Measurements from ENCODE around the gene ARHGAP4.
A peak's percentile ranks its signal among the peaks of the same experiment; 100 is the strongest.

The ARHGAP4 gene

DNA sequence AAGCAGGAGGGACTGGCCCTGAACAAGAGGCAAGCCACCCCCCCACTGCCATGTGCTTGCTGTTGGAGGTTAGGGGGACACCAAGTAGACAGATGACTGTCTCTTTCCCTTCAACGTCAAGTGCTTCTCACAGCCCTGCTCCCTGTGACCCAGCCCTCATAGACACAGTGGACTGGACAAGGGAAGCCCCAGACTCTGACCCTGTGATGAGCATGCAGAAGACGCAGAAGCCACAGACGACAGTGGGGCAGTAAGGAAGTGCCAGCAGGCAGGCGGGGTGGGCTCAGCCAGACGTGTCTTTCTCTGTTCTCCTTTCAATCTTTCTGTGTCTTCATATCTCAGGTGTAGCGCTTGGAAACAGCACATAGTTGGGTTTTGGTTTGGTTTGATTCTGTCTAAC, 37.7 kb downstream of the ARHGAP4 start:
- H3K4me1 Mint-ChIP-seq: peaks cover 11% of the 10 kb centered on the region
- H3K4me3 Mint-ChIP-seq: no peak overlapping the region
- peaks cover 41% of the 10 kb centered on the region for H3K27me3 Mint-ChIP-seq
- ATAC-seq (no peak), DNase-seq (no peak)
- H3K9me3 Mint-ChIP-seq: no peaks in the 10 kb centered on the region
- H3K27ac Mint-ChIP-seq: no peak overlapping the region

- Mint-ChIP-seq H3K27me3 (peaks cover 50% of the 10 kb centered on the region), H3K27ac (no peak overlapping the region), H3K4me3 (no peak overlapping the region), H3K4me1 (peaks cover 8% of the 10 kb centered on the region), H3K9me3 (no peaks in the 10 kb centered on the region)
- ATAC-seq: no peak
- DNase-seq: no peak
Measured at GRCh38 chrX:153887385-153887784, 38.7 kb downstream of the ARHGAP4 start.

- Mint-ChIP-seq H3K4me3 (peak overlapping the region in 1 of 2 donors; percentile 49), H3K27ac (no peak overlapping the region), H3K4me1 (peaks cover 8% of the 10 kb centered on the region), H3K27me3 (peaks cover 55% of the 10 kb centered on the region), H3K9me3 (no peaks in the 10 kb centered on the region)
- ATAC-seq: no peak
- DNase-seq: no peak
Measured at GRCh38 chrX:153886915-153887314, 39.1 kb downstream of the ARHGAP4 start.

DNA sequence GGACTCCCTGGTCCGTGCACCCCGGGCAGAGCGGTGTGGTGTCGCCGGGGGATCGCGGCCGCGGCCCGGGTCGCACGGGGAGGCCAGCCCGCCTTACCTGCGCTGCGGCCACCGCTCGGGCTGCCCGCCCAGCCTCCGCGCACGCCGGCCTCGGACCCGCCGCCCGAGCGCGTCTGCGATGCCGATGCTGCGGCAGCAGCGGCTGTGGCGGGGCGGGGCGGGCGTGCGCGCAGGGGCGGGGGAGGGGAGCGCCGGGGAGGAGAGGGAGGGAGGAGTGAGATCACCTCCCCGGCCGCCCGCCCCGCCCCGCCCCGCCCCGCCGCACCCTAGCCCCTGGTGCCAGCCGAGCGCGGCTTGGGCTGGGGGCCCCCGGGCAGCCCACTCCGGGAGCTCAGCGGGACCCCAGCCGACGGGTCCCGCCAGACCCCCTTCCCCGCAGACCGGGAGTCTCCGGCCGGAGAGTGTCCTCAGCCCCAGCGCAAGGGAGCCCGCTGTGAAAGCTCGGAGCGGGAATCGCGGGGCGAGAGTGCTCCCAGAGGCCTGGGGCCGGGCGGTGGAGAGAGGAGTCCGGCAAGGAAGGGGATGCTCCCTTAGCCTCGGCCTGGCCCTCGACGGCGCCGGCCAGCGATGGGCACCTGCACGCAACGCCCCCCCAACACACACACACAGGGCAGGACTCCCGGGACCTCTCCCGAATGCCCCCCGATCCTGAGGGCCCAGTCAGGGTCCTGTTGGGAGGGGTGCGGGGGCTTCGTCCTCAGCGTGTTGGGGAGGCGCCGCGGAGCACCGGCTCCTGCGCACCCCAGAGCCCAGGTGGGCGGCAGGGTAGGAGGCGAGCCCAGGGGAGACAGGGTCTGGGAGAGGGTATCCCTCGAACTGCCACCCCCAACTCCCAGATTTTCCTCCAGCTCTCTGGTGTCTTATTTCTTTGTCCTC, 39.8 kb downstream of the ARHGAP4 start, which contains the start of gene L1CAM:
Gene L1CAM (minus strand): TSS at position 206 of the 936 bp plus-strand sequence. CDS start 10,337 bp downstream, outside the sequence.
- no peak for DNase-seq
- ATAC-seq: peak; percentile 51
- Mint-ChIP-seq H3K9me3 (no peaks in the 10 kb centered on the region), H3K4me1 (peaks cover 8% of the 10 kb centered on the region), H3K27ac (peak within 1 kb of the TSS in 1 of 2 donors; percentile 69), H3K27me3 (peaks cover 56% of the 10 kb centered on the region), H3K4me3 (peak within 1 kb of the TSS; percentile 29 to 65)

DNA sequence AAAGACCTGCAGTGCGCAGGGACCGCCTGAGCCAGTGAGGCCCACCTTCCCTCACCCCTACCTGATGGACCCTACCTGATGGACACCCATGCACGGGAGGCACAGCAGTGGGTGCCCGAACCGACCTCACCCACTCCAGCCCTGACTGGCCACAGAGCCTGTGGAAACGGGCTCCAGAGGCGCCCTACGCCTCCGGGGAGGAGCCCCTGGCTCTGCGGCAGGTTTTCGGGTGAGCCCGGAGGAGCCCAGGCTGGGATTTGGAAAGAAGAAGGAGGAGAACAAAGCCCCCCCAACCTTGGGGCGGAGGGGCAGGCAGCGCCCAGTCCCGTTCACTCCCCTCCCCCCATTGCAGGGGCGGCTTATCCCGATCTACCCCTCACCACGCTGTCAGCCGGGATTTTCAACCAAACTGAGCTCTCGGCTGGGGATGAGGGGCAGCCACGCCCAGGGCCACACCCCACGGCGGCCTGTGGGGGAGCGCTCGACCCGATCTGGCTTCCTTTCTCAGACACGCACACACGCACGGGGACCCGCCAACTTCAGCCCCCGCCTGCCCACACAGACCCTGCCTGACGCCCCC, 40.8 kb downstream of the ARHGAP4 start:
- peaks cover 10% of the 10 kb centered on the region for H3K4me1 Mint-ChIP-seq
- H3K27me3 Mint-ChIP-seq: peaks cover 65% of the 10 kb centered on the region
- peak overlapping the region in 1 of 2 donors; percentile 69 for H3K27ac Mint-ChIP-seq
- no peak for DNase-seq
- peak; percentile 42 for ATAC-seq
- H3K9me3 Mint-ChIP-seq: no peaks in the 10 kb centered on the region
- peak overlapping the region; percentile 29 to 65 for H3K4me3 Mint-ChIP-seq

- H3K4me3 Mint-ChIP-seq: no peak overlapping the region
- peaks cover 67% of the 10 kb centered on the region for H3K27me3 Mint-ChIP-seq
- ATAC-seq: peak; percentile 45
- no peak for DNase-seq
- H3K27ac Mint-ChIP-seq: no peak overlapping the region
- H3K4me1 Mint-ChIP-seq: peaks cover 14% of the 10 kb centered on the region
- H3K9me3 Mint-ChIP-seq: no peaks in the 10 kb centered on the region
Measured at GRCh38 chrX:153884590-153884989, 41.5 kb downstream of the ARHGAP4 start.

GRCh38 chrX:153884136-153884535, 41.9 kb downstream of the ARHGAP4 start:
- ATAC-seq (no peak), DNase-seq (no peak)
- no peak overlapping the region for H3K27ac Mint-ChIP-seq
- peaks cover 71% of the 10 kb centered on the region for H3K27me3 Mint-ChIP-seq
- peaks cover 18% of the 10 kb centered on the region for H3K4me1 Mint-ChIP-seq
- H3K9me3 Mint-ChIP-seq: no peaks in the 10 kb centered on the region
- no peak overlapping the region for H3K4me3 Mint-ChIP-seq

DNA sequence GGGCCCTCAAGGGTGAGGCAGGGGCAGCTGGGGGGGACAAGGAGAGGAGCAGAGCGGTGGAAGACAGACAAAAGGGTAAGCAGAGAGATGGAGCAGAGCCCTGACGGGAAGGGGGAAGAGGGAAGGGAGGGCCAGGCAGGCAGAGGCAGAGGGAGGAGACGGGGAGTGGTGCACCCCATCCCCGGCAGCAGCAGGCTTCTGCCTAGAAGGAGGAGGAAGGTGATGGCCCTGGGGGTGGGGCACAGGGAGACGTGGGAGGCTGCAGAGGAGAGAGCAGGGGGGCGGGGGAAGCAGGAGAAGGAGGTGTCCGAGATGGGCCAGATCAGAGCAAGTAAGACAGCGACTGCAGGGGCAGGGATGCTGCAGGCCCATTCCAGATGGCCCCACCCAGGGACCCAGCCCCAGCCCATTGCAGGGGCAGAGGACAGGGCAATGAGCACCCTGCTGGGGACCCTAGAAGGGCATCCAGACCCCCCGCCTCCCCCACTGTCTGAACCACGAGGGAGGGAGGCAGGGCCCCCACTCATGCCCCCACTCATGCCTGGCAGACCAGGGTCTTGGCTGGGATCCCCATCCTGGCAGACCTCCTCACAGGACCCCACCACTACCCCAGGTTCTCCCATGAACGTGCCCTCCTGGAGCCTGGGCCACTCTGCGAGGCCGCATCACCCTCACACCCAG, 42.8 kb downstream of the ARHGAP4 start:
- Mint-ChIP-seq H3K4me3 (no peak overlapping the region), H3K27me3 (peaks cover 71% of the 10 kb centered on the region)
- ATAC-seq: no peak

GRCh38 chrX:153882557-153882956, 43.5 kb downstream of the ARHGAP4 start:
- no peak for DNase-seq
- no peak for ATAC-seq
- Mint-ChIP-seq H3K27me3 (peaks cover 69% of the 10 kb centered on the region), H3K9me3 (no peaks in the 10 kb centered on the region), H3K4me1 (peaks cover 34% of the 10 kb centered on the region), H3K27ac (no peak overlapping the region), H3K4me3 (no peak overlapping the region)

More for the DNA sequence above, 42.8 kb downstream of the ARHGAP4 start:
- H3K9me3 Mint-ChIP-seq: no peaks in the 10 kb centered on the region
- H3K27ac Mint-ChIP-seq: no peak overlapping the region
- peaks cover 27% of the 10 kb centered on the region for H3K4me1 Mint-ChIP-seq
- no peak for DNase-seq

- ATAC-seq: no peak
- Mint-ChIP-seq H3K4me3 (no peak overlapping the region), H3K4me1 (peaks cover 38% of the 10 kb centered on the region), H3K27me3 (peaks cover 66% of the 10 kb centered on the region), H3K9me3 (no peaks in the 10 kb centered on the region), H3K27ac (no peak overlapping the region)
- no peak for DNase-seq
Measured at GRCh38 chrX:153882086-153882498, 44.0 kb downstream of the ARHGAP4 start.

DNA sequence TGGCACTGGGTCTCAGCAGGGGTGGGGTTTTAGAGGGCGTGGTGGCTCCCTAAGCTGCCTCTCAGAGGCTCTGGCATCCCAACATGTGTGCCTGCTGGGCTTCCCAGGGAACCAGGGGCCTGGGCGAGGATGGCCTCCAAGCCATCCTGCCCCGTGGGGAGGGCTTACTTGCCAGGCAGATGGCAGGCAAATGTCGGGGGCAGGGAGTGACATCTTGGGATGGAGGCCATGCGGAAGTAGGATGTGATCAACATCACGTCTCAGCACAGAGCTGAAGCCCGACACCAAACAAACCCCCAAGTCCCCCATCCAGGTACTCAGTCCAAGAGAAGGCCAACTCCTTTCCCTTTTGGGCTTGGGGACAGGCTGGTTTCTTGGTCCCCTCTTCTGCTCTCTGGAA, 44.8 kb downstream of the ARHGAP4 start:
- no peak overlapping the region for H3K4me3 Mint-ChIP-seq
- H3K27ac Mint-ChIP-seq: no peak overlapping the region
- DNase-seq (no peak), ATAC-seq (no peak)
- no peaks in the 10 kb centered on the region for H3K9me3 Mint-ChIP-seq
- H3K4me1 Mint-ChIP-seq: peaks cover 38% of the 10 kb centered on the region
- peaks cover 69% of the 10 kb centered on the region for H3K27me3 Mint-ChIP-seq

GRCh38 chrX:153880440-153880815, 45.6 kb downstream of the ARHGAP4 start:
- Mint-ChIP-seq H3K4me3 (no peak overlapping the region), H3K27me3 (peaks cover 75% of the 10 kb centered on the region), H3K4me1 (peaks cover 37% of the 10 kb centered on the region), H3K27ac (no peak overlapping the region), H3K9me3 (no peaks in the 10 kb centered on the region)
- no peak for ATAC-seq
- no peak for DNase-seq

DNA sequence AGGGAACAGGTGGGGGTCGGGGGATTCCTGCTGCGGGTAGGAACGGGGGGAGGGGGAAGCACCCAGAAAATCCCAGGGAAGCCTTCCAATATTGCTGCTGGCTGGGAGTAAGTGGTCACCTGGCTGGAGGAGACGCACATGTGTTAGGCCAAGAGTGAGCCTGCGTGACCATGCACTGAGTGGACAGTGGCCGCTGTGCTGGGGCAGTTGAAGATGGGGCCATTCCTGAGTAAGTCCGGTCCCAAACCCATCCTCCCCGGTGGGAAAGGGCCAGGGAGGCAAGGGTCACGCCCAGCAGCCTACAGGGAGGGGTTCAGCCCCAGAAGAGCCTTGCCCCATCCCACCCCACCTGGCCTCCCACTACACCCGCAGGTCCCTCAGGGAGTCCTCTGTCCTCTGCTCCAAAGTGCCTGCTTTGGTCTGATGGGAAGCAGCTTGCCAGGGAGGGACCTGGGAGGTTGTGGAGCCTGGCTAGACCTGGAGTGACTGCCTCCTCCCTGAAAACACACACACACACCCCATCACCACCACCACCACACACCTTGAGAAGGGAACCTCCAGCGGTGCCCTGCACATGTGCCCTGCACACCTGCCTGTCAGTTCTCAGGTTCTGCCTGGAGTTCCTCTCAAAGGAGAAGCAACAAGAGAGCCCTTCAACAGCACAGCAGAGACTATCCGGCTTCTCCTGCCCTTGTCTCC, 46.2 kb downstream of the ARHGAP4 start:
- Mint-ChIP-seq H3K9me3 (no peaks in the 10 kb centered on the region), H3K4me3 (no peak overlapping the region), H3K4me1 (peaks cover 32% of the 10 kb centered on the region), H3K27me3 (peaks cover 75% of the 10 kb centered on the region), H3K27ac (no peak overlapping the region)
- no peak for ATAC-seq
- DNase-seq: no peak

GRCh38 chrX:153878969-153879653, 47.0 kb downstream of the ARHGAP4 start:
- H3K4me3 Mint-ChIP-seq: peak overlapping the region; percentile 71 to 78
- H3K9me3 Mint-ChIP-seq: no peaks in the 10 kb centered on the region
- ATAC-seq (peak; percentile 77), DNase-seq (peak; percentile 12 to 39)
- peaks cover 29% of the 10 kb centered on the region for H3K4me1 Mint-ChIP-seq
- peaks cover 75% of the 10 kb centered on the region for H3K27me3 Mint-ChIP-seq
- no peak overlapping the region for H3K27ac Mint-ChIP-seq

DNA sequence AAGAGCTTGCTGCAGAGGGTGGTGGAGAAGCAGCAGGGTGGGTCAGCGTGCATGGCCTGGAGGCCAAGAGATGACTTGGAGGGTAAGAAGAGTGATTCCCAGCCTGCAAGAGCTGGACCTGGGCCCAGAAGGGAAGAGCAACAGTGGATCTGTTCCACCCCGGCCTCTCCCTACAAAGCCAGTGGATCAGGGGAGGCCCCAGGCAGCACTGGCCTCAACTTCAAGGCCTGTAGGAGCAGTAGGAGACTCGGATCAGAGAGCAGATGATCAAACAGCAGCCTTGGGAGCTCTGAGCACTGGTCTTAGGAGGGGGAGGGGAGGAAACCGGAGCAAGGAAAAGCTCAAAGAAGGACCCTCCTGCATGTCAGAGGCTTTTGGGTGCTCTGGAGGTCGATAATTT, 47.7 kb downstream of the ARHGAP4 start:
- DNase-seq: no peak
- peaks cover 29% of the 10 kb centered on the region for H3K4me1 Mint-ChIP-seq
- H3K27me3 Mint-ChIP-seq: peaks cover 68% of the 10 kb centered on the region
- peak overlapping the region in 1 of 2 donors; percentile 78 for H3K4me3 Mint-ChIP-seq
- H3K9me3 Mint-ChIP-seq: no peaks in the 10 kb centered on the region
- H3K27ac Mint-ChIP-seq: no peak overlapping the region
- ATAC-seq: no peak
